Measurements from ENCODE around the gene CTIF. TPM values are rescaled to one million over a fixed set of nuclear protein-coding genes. Genes with fewer than 3 reads are reported as not detected.

The CTIF gene
- total RNA-seq, 1 donor from 2014 or later, result 67.9 TPM

- no peak overlapping the region for H3K4me3 Mint-ChIP-seq
- DNase-seq (ENCODE audit: low spot score in 2 of 2, unreplicated experiment in 2 of 2), result no peak
- H3K36me3 Mint-ChIP-seq, result peaks cover 8% of the 10 kb centered on the region
- no peaks in the 10 kb centered on the region for H3K27me3 Mint-ChIP-seq (ENCODE audit: low read depth)
- H3K4me1 Mint-ChIP-seq, result peaks cover 62% of the 10 kb centered on the region
- TF ChIP-seq, protein P1, sequence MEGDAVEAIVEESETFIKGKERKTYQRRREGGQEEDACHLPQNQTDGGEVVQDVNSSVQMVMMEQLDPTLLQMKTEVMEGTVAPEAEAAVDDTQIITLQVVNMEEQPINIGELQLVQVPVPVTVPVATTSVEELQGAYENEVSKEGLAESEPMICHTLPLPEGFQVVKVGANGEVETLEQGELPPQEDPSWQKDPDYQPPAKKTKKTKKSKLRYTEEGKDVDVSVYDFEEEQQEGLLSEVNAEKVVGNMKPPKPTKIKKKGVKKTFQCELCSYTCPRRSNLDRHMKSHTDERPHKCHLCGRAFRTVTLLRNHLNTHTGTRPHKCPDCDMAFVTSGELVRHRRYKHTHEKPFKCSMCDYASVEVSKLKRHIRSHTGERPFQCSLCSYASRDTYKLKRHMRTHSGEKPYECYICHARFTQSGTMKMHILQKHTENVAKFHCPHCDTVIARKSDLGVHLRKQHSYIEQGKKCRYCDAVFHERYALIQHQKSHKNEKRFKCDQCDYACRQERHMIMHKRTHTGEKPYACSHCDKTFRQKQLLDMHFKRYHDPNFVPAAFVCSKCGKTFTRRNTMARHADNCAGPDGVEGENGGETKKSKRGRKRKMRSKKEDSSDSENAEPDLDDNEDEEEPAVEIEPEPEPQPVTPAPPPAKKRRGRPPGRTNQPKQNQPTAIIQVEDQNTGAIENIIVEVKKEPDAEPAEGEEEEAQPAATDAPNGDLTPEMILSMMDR (IDR thresholded peaks at IDR 0.05; ENCODE audit: unreplicated experiment), result no peak
- H3K9me3 Mint-ChIP-seq, result peaks cover 4% of the 10 kb centered on the region
- H3K27ac Mint-ChIP-seq, result no peak overlapping the region
Measured at GRCh38 chr18:48846423-48846932, 307.6 kb downstream of the CTIF start.

GRCh38 chr18:48847807-48848486, 309.1 kb downstream of the CTIF start:
- TF ChIP-seq, protein P1 (IDR thresholded peaks at IDR 0.05; ENCODE audit: unreplicated experiment), result no peak
- peaks cover 60% of the 10 kb centered on the region for H3K4me1 Mint-ChIP-seq
- H3K27ac Mint-ChIP-seq, result peak overlapping the region; percentile 26
- peaks cover 8% of the 10 kb centered on the region for H3K36me3 Mint-ChIP-seq
- H3K9me3 Mint-ChIP-seq, result peaks cover 4% of the 10 kb centered on the region
- H3K4me3 Mint-ChIP-seq, result no peak overlapping the region
- H3K27me3 Mint-ChIP-seq (ENCODE audit: low read depth), result no peaks in the 10 kb centered on the region
- no peak for DNase-seq (ENCODE audit: low spot score in 2 of 2, unreplicated experiment in 2 of 2)

DNA sequence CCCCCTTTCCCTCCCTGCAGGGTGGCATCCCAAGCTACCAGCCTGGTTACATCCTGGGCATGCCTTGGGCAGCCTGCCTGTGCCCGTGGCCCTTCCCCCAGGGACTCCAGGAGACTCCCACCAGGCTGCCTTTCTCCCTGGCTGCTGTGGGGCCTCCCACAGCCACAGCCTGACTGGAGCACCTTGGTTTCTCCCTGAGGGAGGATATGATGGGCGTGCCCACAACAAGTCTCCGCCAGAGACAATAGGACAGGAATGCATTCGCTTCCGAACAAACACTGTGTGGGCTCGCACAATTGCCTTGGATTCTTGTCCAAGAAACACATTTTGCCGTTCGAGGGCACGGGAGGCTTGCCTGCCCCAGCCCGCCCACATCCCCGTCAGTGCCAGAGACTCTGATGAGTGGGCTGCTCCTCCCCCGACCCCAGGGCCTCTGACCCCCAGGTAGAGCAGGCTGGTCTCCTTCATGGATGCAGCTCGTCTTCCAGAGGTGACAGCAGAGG, 309.9 kb downstream of the CTIF start:
- Mint-ChIP-seq H3K9me3 (peaks cover 4% of the 10 kb centered on the region), H3K4me3 (no peak overlapping the region), H3K36me3 (peaks cover 8% of the 10 kb centered on the region), H3K27ac (peak overlapping the region; percentile 84), H3K4me1 (peaks cover 60% of the 10 kb centered on the region), H3K27me3 (ENCODE audit: low read depth) (no peaks in the 10 kb centered on the region)
- TF ChIP-seq, protein P1 (IDR thresholded peaks at IDR 0.05; ENCODE audit: unreplicated experiment), result no peak
- no peak for DNase-seq (ENCODE audit: low spot score in 2 of 2, unreplicated experiment in 2 of 2)

DNA sequence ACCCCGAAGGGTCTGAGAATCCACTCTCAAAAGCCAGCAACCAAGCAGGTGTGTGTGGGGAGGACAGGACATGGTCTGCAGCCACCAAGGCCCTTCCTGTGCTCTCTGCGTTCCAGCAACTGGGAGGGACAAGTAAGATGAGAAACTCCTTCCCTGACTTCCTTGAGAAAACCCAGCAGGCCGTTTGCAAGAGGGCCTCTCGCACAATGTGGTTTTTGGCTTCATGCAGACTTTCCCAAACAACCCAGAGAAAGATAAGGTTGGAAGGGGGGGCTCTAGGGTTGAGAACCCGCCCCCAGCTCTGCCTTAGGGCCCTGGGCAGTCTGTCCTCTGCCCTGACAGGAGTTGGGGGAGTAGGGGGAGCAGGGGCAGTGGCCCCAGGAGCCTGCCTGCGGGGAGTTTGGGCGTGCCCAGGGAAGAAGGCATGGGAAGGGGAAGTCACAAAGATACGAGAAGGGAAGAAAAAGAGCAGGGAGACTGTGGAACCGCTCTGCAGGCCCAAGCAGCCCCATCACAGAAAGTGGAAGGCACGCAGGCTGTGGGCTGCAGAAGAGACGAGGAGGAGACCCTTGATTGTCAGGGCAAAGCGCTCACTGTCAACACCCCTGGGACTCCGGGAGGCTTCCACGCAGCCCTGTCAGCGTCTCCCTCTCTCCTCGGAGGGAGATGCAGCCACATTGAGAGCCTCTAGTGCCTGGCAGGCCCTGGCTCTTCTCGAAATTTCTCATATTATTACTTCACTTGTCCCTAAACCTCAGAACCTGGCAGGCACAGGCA, 312.2 kb downstream of the CTIF start:
- no peaks in the 10 kb centered on the region for H3K27me3 Mint-ChIP-seq (ENCODE audit: low read depth)
- TF ChIP-seq, protein P1 (IDR thresholded peaks at IDR 0.05; ENCODE audit: unreplicated experiment), result no peak
- DNase-seq (ENCODE audit: low spot score in 2 of 2, unreplicated experiment in 2 of 2), result no peak
- peaks cover 4% of the 10 kb centered on the region for H3K9me3 Mint-ChIP-seq
- peaks cover 70% of the 10 kb centered on the region for H3K4me1 Mint-ChIP-seq
- H3K27ac Mint-ChIP-seq, result peak overlapping the region; percentile 96
- no peak overlapping the region for H3K4me3 Mint-ChIP-seq
- H3K36me3 Mint-ChIP-seq, result peaks cover 2% of the 10 kb centered on the region

DNA sequence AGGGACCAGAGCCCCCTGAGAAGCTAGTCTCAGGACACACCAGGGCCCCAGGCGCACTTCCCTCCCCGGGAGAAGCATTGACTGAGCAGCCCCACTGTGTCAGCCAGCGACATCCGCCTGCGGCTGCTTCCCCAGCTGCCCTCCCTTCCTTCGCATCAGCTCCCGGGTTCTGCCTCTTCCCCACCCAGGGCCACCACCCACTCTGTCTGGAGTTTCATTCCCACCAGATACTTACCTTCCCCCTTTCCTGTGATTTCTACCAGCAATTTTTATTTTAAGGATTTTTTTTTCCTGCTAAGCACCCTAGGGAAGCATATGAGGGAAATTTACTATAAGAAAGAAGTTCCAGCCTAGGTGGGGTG, 312.7 kb downstream of the CTIF start:
- peaks cover 5% of the 10 kb centered on the region for H3K36me3 Mint-ChIP-seq
- DNase-seq (ENCODE audit: low spot score in 2 of 2, unreplicated experiment in 2 of 2), result peak in 1 of 2 experiments; percentile 51
- peaks cover 2% of the 10 kb centered on the region for H3K9me3 Mint-ChIP-seq
- peak overlapping the region; percentile 96 for H3K27ac Mint-ChIP-seq
- H3K4me1 Mint-ChIP-seq, result peaks cover 71% of the 10 kb centered on the region
- TF ChIP-seq, protein P1 (IDR thresholded peaks at IDR 0.05; ENCODE audit: unreplicated experiment), result no peak
- H3K4me3 Mint-ChIP-seq, result no peak overlapping the region
- no peaks in the 10 kb centered on the region for H3K27me3 Mint-ChIP-seq (ENCODE audit: low read depth)

Data from mesothelial cell of epicardium (in vitro differentiated cells).